Measurements from ENCODE around the gene SLC25A29.

DNA sequence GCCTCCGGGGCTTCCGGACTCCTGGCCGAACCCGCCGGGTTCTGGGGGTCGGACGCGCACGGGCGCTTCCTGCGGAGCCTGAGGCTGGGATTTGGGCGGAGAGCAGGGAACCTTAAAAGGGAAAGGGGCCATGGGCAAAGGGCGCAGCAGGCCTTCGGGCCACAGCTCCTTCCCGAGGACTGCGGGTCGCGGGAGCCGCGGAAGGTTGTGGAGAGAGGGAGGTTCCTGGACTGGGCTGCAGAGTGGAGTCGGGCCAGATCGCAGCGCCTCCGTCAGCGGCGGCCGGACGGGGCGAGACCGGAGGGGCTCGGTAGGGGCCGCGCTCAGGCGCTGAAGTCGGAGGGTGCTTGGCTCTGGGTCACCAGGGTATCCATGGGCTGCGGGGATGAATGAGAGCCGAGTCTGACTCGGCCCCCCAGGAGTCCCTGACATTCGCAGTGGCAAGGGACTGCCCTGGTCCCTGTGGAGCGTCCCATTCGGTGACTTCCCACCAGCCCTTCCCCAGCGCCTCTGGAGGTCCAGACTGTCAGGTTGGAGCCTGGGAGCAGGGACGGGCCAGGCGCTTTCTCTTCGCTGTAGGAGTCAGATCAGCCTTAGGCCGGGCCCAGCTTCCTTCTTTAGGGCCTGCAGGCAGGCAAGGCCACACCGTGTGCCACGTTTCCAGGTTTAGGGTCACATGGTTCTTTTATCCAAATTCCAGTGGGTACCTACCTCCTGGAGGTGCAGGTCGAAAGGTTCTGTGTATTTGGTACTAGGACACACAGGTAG, 938 bp upstream of the SLC25A29 start:
- TF ChIP-seq, protein P1, sequence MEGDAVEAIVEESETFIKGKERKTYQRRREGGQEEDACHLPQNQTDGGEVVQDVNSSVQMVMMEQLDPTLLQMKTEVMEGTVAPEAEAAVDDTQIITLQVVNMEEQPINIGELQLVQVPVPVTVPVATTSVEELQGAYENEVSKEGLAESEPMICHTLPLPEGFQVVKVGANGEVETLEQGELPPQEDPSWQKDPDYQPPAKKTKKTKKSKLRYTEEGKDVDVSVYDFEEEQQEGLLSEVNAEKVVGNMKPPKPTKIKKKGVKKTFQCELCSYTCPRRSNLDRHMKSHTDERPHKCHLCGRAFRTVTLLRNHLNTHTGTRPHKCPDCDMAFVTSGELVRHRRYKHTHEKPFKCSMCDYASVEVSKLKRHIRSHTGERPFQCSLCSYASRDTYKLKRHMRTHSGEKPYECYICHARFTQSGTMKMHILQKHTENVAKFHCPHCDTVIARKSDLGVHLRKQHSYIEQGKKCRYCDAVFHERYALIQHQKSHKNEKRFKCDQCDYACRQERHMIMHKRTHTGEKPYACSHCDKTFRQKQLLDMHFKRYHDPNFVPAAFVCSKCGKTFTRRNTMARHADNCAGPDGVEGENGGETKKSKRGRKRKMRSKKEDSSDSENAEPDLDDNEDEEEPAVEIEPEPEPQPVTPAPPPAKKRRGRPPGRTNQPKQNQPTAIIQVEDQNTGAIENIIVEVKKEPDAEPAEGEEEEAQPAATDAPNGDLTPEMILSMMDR (IDR thresholded peaks at IDR 0.05; ENCODE audit: low read depth, low read length): no peak
- no peak for TF ChIP-seq POLR2A (IDR thresholded peaks at IDR 0.05; ENCODE audit: extremely low read depth, insufficient read length)
- TF ChIP-seq, protein P2, sequence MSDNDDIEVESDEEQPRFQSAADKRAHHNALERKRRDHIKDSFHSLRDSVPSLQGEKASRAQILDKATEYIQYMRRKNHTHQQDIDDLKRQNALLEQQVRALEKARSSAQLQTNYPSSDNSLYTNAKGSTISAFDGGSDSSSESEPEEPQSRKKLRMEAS (IDR thresholded peaks at IDR 0.05; ENCODE audit: low read depth, low read length): peak; percentile 31; the same call in 1 of the 2 replicates
